K562 (cell line): ENCODE results near the gene PI4K2B. TPM values are rescaled to one million over a fixed set of nuclear protein-coding genes. Genes with fewer than 3 reads are reported as not detected.
"Not testable (repeated sequence)": the region's sequence is repeated elsewhere in the genome, so short reads cannot be mapped to it uniquely, and the experiment has no call there.

ENCODE experiments used
- ATAC-seq: fragments of 200-7000 bp; cut with Tn5 transposase; 3 replicates; pipeline ENCODE4 v1.9.1; 2020; ENCODE audit warnings: moderate library complexity
- BruUV-seq: library from RNA; stranded (reverse); fragments of 400-500 nt; replicated peaks from 2 replicates; lab custom pipeline; 2021; lab: Mats Ljungman, UMichigan
- CTCF ChIA-PET: fragments of 300-600 bp; formaldehyde crosslinking; extraction: SDS; loops from one replicate; lab custom pipeline; 2021; ENCODE audit warnings: low intra/inter-chr PET ratio; lab: Yijun Ruan, JAX
- POLR2A ChIA-PET: fragments of 300-600, 350-650 bp; sonication (Branson Sonifier 250); formaldehyde crosslinking; extraction: SDS; loops from one replicate; lab custom pipeline; 2021; ENCODE audit warnings: antibody characterized with exemption, inconsistent platforms; lab: Yijun Ruan, JAX
- DNase-seq, 4 experiments: peaks; one replicate each; pipeline versions ENCODE4 v3.0.0 to v3.0.0-alpha.2; 2011 to 2018; ENCODE audit warnings: low spot score in 3 of 4, mixed read lengths in 3 of 4; ENCODE audit errors: extremely low read depth in 1 of 4
- FAIRE-seq: peaks from 2 replicates; lab custom pipeline; 2011; peaks lifted over from hg19 to GRCh38; lab: Jason Lieb, UNC
- H2AFZ ChIP-seq: 2 replicates; pipeline ENCODE4 v1.6.0; 2011; ENCODE audit warnings: low read depth, low read length, control low read depth, inconsistent platforms
- H3K27ac ChIP-seq: fragments of 200-600 bp; 3 replicates; pipeline ENCODE4 v1.8.0; 2011; ENCODE audit warnings: low read depth, mild to moderate bottlenecking, control low read depth, inconsistent platforms, low read length, moderate library complexity, mixed read lengths; ENCODE audit errors: extremely low read depth
- H3K27me3 ChIP-seq, 2 experiments: fragments of 300-600 bp in 1 of 2; 2 replicates in 1 of 2; 3 replicates in 1 of 2; pipeline versions ENCODE4 v1.6.0 to v1.8.0; 2011; ENCODE audit warnings: inconsistent platforms in 2 of 2, low read length in 2 of 2, mild to moderate bottlenecking in 1 of 2, mixed read lengths in 1 of 2, moderate library complexity in 1 of 2; ENCODE audit not compliant: control insufficient read depth in 2 of 2, insufficient read depth in 2 of 2
- H3K36me3 ChIP-seq: fragments of 300-600 bp; 3 replicates; pipeline ENCODE4 v1.8.0; 2011; ENCODE audit warnings: mild to moderate bottlenecking, low read length, inconsistent platforms; ENCODE audit not compliant: control insufficient read depth, insufficient read depth
- H3K4me1 ChIP-seq, 2 experiments: fragments of 200-600 bp in 1 of 2; replicated peaks in 1 of 2; 2 replicates in 1 of 2; 3 replicates in 1 of 2; pipeline versions ENCODE4 v1.5.1 to v1.8.0; 2011; ENCODE audit warnings: inconsistent platforms in 2 of 2, low read length in 2 of 2, mild to moderate bottlenecking in 1 of 2, mixed read lengths in 1 of 2, moderate library complexity in 1 of 2; ENCODE audit not compliant: control insufficient read depth in 2 of 2, insufficient read depth in 2 of 2
- H3K4me2 ChIP-seq: 2 replicates; pipeline ENCODE4 v1.6.1; 2011; ENCODE audit warnings: low read length, control low read depth, inconsistent platforms, mixed read lengths; ENCODE audit not compliant: insufficient read depth
- H3K4me3 ChIP-seq: fragments of 200-600 bp; sonication (generic), shearing (Covaris generic); 2 replicates; pipeline ENCODE4 v1.5.1; 2016; ENCODE audit warnings: control low read depth, inconsistent platforms
- H3K79me2 ChIP-seq: fragments of 200-600 bp; 3 replicates; pipeline ENCODE4 v1.8.0; 2011; ENCODE audit warnings: low read length, inconsistent platforms; ENCODE audit not compliant: control insufficient read depth, insufficient read depth
- H3K9ac ChIP-seq, 2 experiments: 2 replicates each; pipeline versions ENCODE4 v1.6.0 to v1.6.1; 2011; ENCODE audit warnings: low read depth in 2 of 2, low read length in 2 of 2, control low read depth in 1 of 2, inconsistent platforms in 1 of 2, mild to moderate bottlenecking in 1 of 2, mixed read lengths in 1 of 2; ENCODE audit not compliant: insufficient read depth in 1 of 2
- H3K9me1 ChIP-seq: one replicate; pipeline ENCODE4 v1.6.0; 2011; ENCODE audit warnings: inconsistent platforms, mild to moderate bottlenecking, low read length, moderate library complexity; ENCODE audit not compliant: control insufficient read depth, insufficient read depth
- H3K9me3 ChIP-seq: replicated peaks from 2 replicates; pipeline ENCODE4 v1.5.1; 2011; ENCODE audit warnings: low read depth, low read length, inconsistent platforms; ENCODE audit not compliant: control insufficient read depth, insufficient read depth
- H4K20me1 ChIP-seq: replicated peaks from 2 replicates; pipeline ENCODE4 v1.6.1; 2011; ENCODE audit warnings: low read length, inconsistent platforms, mixed read lengths; ENCODE audit not compliant: control insufficient read depth, insufficient read depth
- NR4A1 ChIP-seq, 2 experiments: fragments of 250-450 bp in 1 of 2; fragments of 450-650 bp in 1 of 2; sonication (Bioruptor Pico) in 1 of 2; IDR thresholded peaks; 2 replicates each; pipeline versions ENCODE4 v1.4.0 to v1.6.1; 2016 to 2020; ENCODE audit warnings: mild to moderate bottlenecking in 2 of 2, missing compliant biosample characterization in 1 of 2, missing genetic modification characterization in 1 of 2, moderate library complexity in 1 of 2
- TCF3 ChIP-seq: sonication (generic); formaldehyde crosslinking; IDR thresholded peaks from 2 replicates; pipeline ENCODE4 v1.4.0; 2020; ENCODE audit warnings: mild to moderate bottlenecking, missing genetic modification reagents
- TRIM24 ChIP-seq, 2 experiments: fragments of 450-650 bp; IDR thresholded peaks; 2 replicates each; pipeline ENCODE4 v1.6.1; 2016
- whole genome bisulfite sequencing: fragments of 100-300 bp; shearing (Covaris generic); methylation state at CpG from one replicate; pipeline ENCODE4 v1.1.6; 2016; ENCODE audit warnings: low coverage, mixed read lengths; ENCODE audit not compliant: insufficient coverage; ENCODE audit errors: missing lambda C conversion rate; 5-methylcytosine and 5-hydroxymethylcytosine counted together
- in situ Hi-C: fragments of 300-500 bp; cut with MboI; formaldehyde crosslinking; loops from 4 replicates; pipeline ENCODE4 v1.15.0; 2018; ENCODE audit warnings: inconsistent platforms, mixed read lengths
- intact Hi-C: fragments of 100-400 bp; cut with micrococcal nuclease; formaldehyde crosslinking; loops from 2 replicates; pipeline ENCODE4 v1.14.2; 2022
- polyA plus RNA-seq, 8 experiments: library from polyadenylated mRNA; depleted of rRNA in 4 of 8; stranded (reverse) in 5 of 8; unstranded in 3 of 8; fragments of >200 nt; fragmentation: Nextera tagmentation in 2 of 8; fragmentation: Illumina TruSeq in 1 of 8; extraction: Ambion mirVana in 2 of 8; extraction: Trizol in 1 of 8; gene quantifications; 2 replicates each; pipeline versions ENCODE4 v1.2.1 to v1.2.3, GENCODE V29; 2011 to 2014; ENCODE audit warnings: inconsistent platforms in 1 of 8, missing spikeins in 1 of 8
- total RNA-seq, 7 experiments: library from RNA; depleted of rRNA in 6 of 7; stranded (reverse); fragments of >200 nt in 6 of 7; fragmentation: Illumina TruSeq in 2 of 7; extraction: Trizol in 2 of 7; gene quantifications; 2 replicates each; pipeline versions ENCODE4 v1.2.1 to v1.2.3, GENCODE V29; 2011 to 2021; ENCODE audit warnings: low replicate concordance in 1 of 7

Gene PI4K2B
- total and polyA plus RNA-seq, 9 of the 15 experiments (the other 6 are each of a cell fraction or from before 2014, with no cell fraction given), result 4.5 to 21.4 (median 16.5) TPM

- peak; percentile 68 for TF ChIP-seq TCF3 (CRISPR knock-in tag)
- TF ChIP-seq TRIM24 (IDR thresholded peaks at IDR 0.05), result peak; percentile 53 to 65; a peak in 2 of 4 replicates
- not testable (repeated sequence) for TF ChIP-seq NR4A1 (CRISPR knock-in tag; IDR thresholded peaks at IDR 0.05)
- TF ChIP-seq NR4A1 (tag; IDR thresholded peaks at IDR 0.05), result peak; percentile 90
Observed at GRCh38 chr4:25248875-25249274, 15.0 kb downstream of the PI4K2B start (continued).

- H4K20me1 ChIP-seq, H3K4me2 ChIP-seq, H3K9me3 ChIP-seq, H2AFZ ChIP-seq, POLR2A ChIA-PET, CTCF ChIA-PET, H3K27ac ChIP-seq, FAIRE-seq, BruUV-seq, in situ Hi-C loops, DNase-seq, ATAC-seq, H3K4me3 ChIP-seq, intact Hi-C loops, H3K9ac ChIP-seq, H3K9me1 ChIP-seq, H3K27me3 ChIP-seq, H3K36me3 ChIP-seq: not testable (repeated sequence)
- H3K4me1 ChIP-seq, result peaks cover 0 to 18% of the 10 kb centered on the region in 2 experiments; a peak in 4 of 5 replicates
- 96% methylated on average over 7 of the region's 25 CpGs for WGBS
- H3K79me2 ChIP-seq, result peaks cover 38% of the 10 kb centered on the region
Observed at GRCh38 chr4:25249494-25249893, 15.7 kb downstream of the PI4K2B start.
